Rectal smooth muscle tissue (tissue), 1 donor: ENCODE results near the gene LTF.

Source experiments
- H3K27ac ChIP-seq: one replicate; pipeline ENCODE4 v1.7.0; 2013; ENCODE audit warnings: low read depth, low read length, inconsistent platforms
- H3K27me3 ChIP-seq: one replicate; pipeline ENCODE4 v1.7.0; 2013; ENCODE audit warnings: low read length; ENCODE audit not compliant: control insufficient read depth, insufficient read depth
- H3K36me3 ChIP-seq: one replicate; pipeline ENCODE4 v1.7.0; 2013; ENCODE audit warnings: low read length; ENCODE audit not compliant: control insufficient read depth, insufficient read depth
- H3K4me1 ChIP-seq: one replicate; pipeline ENCODE4 v1.7.0; 2013; ENCODE audit warnings: low read length; ENCODE audit not compliant: control insufficient read depth, insufficient read depth
- H3K4me3 ChIP-seq: one replicate; pipeline ENCODE4 v1.7.0; 2013; ENCODE audit warnings: low read length
- H3K9ac ChIP-seq: one replicate; pipeline ENCODE4 v1.7.0; 2013; ENCODE audit warnings: low read length

Gene LTF

GRCh38 chr3:46460051-46460450, 4.7 kb downstream of the LTF start:
- H3K9ac ChIP-seq: no peak overlapping the region
- H3K4me1 ChIP-seq: no peaks in the 10 kb centered on the region
- peaks cover 2% of the 10 kb centered on the region for H3K27me3 ChIP-seq
- no peak overlapping the region for H3K4me3 ChIP-seq
- no peaks in the 10 kb centered on the region for H3K36me3 ChIP-seq
- H3K27ac ChIP-seq: no peak overlapping the region

GRCh38 chr3:46456118-46456517, 8.6 kb downstream of the LTF start:
- Histone ChIP-seq H3K27me3 (no peaks in the 10 kb centered on the region), H3K27ac (no peak overlapping the region), H3K36me3 (no peaks in the 10 kb centered on the region), H3K4me1 (no peaks in the 10 kb centered on the region), H3K4me3 (no peak overlapping the region), H3K9ac (no peak overlapping the region)

- Histone ChIP-seq H3K27ac (no peak overlapping the region), H3K4me1 (no peaks in the 10 kb centered on the region), H3K9ac (no peak overlapping the region), H3K36me3 (no peaks in the 10 kb centered on the region), H3K4me3 (no peak overlapping the region), H3K27me3 (no peaks in the 10 kb centered on the region)
Observed at GRCh38 chr3:46455231-46456115, 9.2 kb downstream of the LTF start.

GRCh38 chr3:46454606-46455005, 10.1 kb downstream of the LTF start:
- no peaks in the 10 kb centered on the region for H3K36me3 ChIP-seq
- H3K27ac ChIP-seq: no peak overlapping the region
- H3K9ac ChIP-seq: no peak overlapping the region
- H3K27me3 ChIP-seq: no peaks in the 10 kb centered on the region
- H3K4me3 ChIP-seq: no peak overlapping the region
- no peaks in the 10 kb centered on the region for H3K4me1 ChIP-seq

GRCh38 chr3:46454209-46454595, 10.5 kb downstream of the LTF start:
- Histone ChIP-seq H3K9ac (no peak overlapping the region), H3K4me3 (no peak overlapping the region), H3K27me3 (no peaks in the 10 kb centered on the region), H3K4me1 (no peaks in the 10 kb centered on the region), H3K27ac (no peak overlapping the region), H3K36me3 (no peaks in the 10 kb centered on the region)

GRCh38 chr3:46453526-46454208, 11.0 kb downstream of the LTF start:
- Histone ChIP-seq H3K4me3 (no peak overlapping the region), H3K36me3 (no peaks in the 10 kb centered on the region), H3K27ac (no peak overlapping the region), H3K9ac (no peak overlapping the region), H3K4me1 (no peaks in the 10 kb centered on the region), H3K27me3 (no peaks in the 10 kb centered on the region)

GRCh38 chr3:46449755-46450552, 14.8 kb downstream of the LTF start:
- H3K4me1 ChIP-seq: no peaks in the 10 kb centered on the region
- H3K36me3 ChIP-seq: no peaks in the 10 kb centered on the region
- no peak overlapping the region for H3K27ac ChIP-seq
- no peaks in the 10 kb centered on the region for H3K27me3 ChIP-seq
- no peak overlapping the region for H3K4me3 ChIP-seq
- no peak overlapping the region for H3K9ac ChIP-seq

- Histone ChIP-seq H3K4me1 (no peaks in the 10 kb centered on the region), H3K27ac (no peak overlapping the region), H3K27me3 (no peaks in the 10 kb centered on the region), H3K9ac (no peak overlapping the region), H3K36me3 (no peaks in the 10 kb centered on the region), H3K4me3 (no peak overlapping the region)
Observed at GRCh38 chr3:46448721-46449120, 16.0 kb downstream of the LTF start.

- Histone ChIP-seq H3K27ac (no peak overlapping the region), H3K36me3 (no peaks in the 10 kb centered on the region), H3K4me3 (no peak overlapping the region), H3K9ac (no peak overlapping the region), H3K27me3 (no peaks in the 10 kb centered on the region), H3K4me1 (no peaks in the 10 kb centered on the region)
Observed at GRCh38 chr3:46447228-46447985, 17.3 kb downstream of the LTF start.

- Histone ChIP-seq H3K27ac (no peak overlapping the region), H3K27me3 (no peaks in the 10 kb centered on the region), H3K4me3 (no peak overlapping the region), H3K9ac (no peak overlapping the region), H3K36me3 (no peaks in the 10 kb centered on the region), H3K4me1 (no peaks in the 10 kb centered on the region)
Observed at GRCh38 chr3:46442576-46443530, 21.9 kb downstream of the LTF start.

GRCh38 chr3:46440531-46441294, 24.0 kb downstream of the LTF start:
- H3K36me3 ChIP-seq: no peaks in the 10 kb centered on the region
- no peak overlapping the region for H3K9ac ChIP-seq
- no peaks in the 10 kb centered on the region for H3K27me3 ChIP-seq
- H3K4me1 ChIP-seq: no peaks in the 10 kb centered on the region
- H3K27ac ChIP-seq: no peak overlapping the region
- H3K4me3 ChIP-seq: no peak overlapping the region
